Loucy (cell line): Measurements from ENCODE around the gene SCARF2.

Source experiments
- EZH2phosphoT487 ChIP-seq: fragments of 200-600 bp; IDR thresholded peaks from 2 replicates; pipeline ENCODE4 v1.6.1; 2018; ENCODE audit warnings: antibody characterized with exemption, mild to moderate bottlenecking, moderate library complexity, borderline replicate concordance
- TF ChIP-seq, protein P1 (sequence below): fragments of 200-600 bp; sonication (generic); conservative IDR thresholded peaks from 2 replicates; pipeline ENCODE4 v1.5.1; 2014; ENCODE audit warnings: mild to moderate bottlenecking, antibody characterized with exemption, low read length

DNA sequence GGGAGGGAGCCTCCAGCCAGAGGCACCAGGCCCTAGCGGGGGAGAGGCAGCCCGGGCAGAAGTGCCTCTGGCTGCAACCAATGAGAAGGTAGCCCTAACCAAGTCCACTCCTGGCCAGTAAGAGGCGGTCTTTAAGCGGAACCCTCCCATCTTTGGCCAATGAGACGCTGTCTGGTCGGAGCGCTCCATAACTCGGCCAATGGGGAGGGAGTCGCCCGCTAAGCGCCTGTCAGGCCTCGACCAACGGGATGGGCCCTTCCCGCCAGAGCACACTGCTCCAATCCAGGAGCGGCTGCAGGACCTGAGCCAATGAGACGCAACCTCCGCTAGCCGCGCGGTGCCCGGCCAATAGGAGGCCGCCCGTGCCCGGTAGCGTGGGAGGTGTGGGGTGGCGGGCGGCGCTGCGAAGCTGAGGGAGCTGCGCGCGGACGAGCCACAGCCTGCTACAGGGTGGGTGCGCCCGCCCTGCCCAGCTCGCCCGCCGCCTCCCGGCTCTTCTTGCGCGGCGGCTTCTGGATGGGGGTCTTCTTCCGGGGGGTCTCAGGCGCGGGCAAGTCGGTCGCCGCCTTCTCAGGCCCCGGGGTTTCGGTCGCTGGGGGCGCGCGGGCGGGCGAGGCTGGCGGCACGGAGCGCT, 12.6 kb downstream of the SCARF2 start:
- TF ChIP-seq, protein P1, sequence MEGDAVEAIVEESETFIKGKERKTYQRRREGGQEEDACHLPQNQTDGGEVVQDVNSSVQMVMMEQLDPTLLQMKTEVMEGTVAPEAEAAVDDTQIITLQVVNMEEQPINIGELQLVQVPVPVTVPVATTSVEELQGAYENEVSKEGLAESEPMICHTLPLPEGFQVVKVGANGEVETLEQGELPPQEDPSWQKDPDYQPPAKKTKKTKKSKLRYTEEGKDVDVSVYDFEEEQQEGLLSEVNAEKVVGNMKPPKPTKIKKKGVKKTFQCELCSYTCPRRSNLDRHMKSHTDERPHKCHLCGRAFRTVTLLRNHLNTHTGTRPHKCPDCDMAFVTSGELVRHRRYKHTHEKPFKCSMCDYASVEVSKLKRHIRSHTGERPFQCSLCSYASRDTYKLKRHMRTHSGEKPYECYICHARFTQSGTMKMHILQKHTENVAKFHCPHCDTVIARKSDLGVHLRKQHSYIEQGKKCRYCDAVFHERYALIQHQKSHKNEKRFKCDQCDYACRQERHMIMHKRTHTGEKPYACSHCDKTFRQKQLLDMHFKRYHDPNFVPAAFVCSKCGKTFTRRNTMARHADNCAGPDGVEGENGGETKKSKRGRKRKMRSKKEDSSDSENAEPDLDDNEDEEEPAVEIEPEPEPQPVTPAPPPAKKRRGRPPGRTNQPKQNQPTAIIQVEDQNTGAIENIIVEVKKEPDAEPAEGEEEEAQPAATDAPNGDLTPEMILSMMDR = no peak
- no peak for TF ChIP-seq EZH2phosphoT487
